Stimulated activated CD8-positive, alpha-beta memory T cell treated with anti-CD3 and anti-CD28 coated beads, Interleukin-15, amount 100 ng/mL, for 48 hours (primary cell): ENCODE measurements around the gene CDH23.

Experiments used
- DNase-seq, 2 donors: peaks; one replicate each; pipeline ENCODE4 v3.0.0-alpha.2; 2020; ENCODE audit warnings: low read depth in 2 of 2

The CDH23 gene

GRCh38 chr10:71835671-71836595 lies 439.2 kb downstream of the CDH23 start:
- DNase-seq = no peak

- no peak for DNase-seq
Observed at GRCh38 chr10:71836596-71836974, 439.9 kb downstream of the CDH23 start.

GRCh38 chr10:71837098-71837827 lies 440.5 kb downstream of the CDH23 start:
- DNase-seq = no peak

- no peak for DNase-seq
Observed at GRCh38 chr10:71838264-71839211, 441.8 kb downstream of the CDH23 start.

- DNase-seq = no peak
Observed at GRCh38 chr10:71840177-71840957, 443.6 kb downstream of the CDH23 start.

GRCh38 chr10:71840958-71841335 lies 444.2 kb downstream of the CDH23 start:
- no peak for DNase-seq

- no peak for DNase-seq
Observed at GRCh38 chr10:71842422-71842821, 445.7 kb downstream of the CDH23 start.

- DNase-seq = no peak
Observed at GRCh38 chr10:71842856-71843686, 446.4 kb downstream of the CDH23 start.

GRCh38 chr10:71844084-71844483 lies 447.4 kb downstream of the CDH23 start:
- no peak for DNase-seq

- no peak for DNase-seq
Observed at GRCh38 chr10:71844695-71845094, 448.0 kb downstream of the CDH23 start.

- DNase-seq = no peak
Observed at GRCh38 chr10:71845410-71846405, 449.0 kb downstream of the CDH23 start.

- no peak for DNase-seq
Observed at GRCh38 chr10:71846816-71847215, 450.1 kb downstream of the CDH23 start.

GRCh38 chr10:71847418-71847817 lies 450.7 kb downstream of the CDH23 start:
- DNase-seq = no peak

- no peak for DNase-seq
Observed at GRCh38 chr10:71848325-71849275, 451.9 kb downstream of the CDH23 start.

GRCh38 chr10:71849461-71849908 lies 452.8 kb downstream of the CDH23 start:
- no peak for DNase-seq

GRCh38 chr10:71850021-71850742 lies 453.5 kb downstream of the CDH23 start:
- no peak for DNase-seq
